ENCODE measurements around the gene CAMSAP1.

The CAMSAP1 gene

DNA sequence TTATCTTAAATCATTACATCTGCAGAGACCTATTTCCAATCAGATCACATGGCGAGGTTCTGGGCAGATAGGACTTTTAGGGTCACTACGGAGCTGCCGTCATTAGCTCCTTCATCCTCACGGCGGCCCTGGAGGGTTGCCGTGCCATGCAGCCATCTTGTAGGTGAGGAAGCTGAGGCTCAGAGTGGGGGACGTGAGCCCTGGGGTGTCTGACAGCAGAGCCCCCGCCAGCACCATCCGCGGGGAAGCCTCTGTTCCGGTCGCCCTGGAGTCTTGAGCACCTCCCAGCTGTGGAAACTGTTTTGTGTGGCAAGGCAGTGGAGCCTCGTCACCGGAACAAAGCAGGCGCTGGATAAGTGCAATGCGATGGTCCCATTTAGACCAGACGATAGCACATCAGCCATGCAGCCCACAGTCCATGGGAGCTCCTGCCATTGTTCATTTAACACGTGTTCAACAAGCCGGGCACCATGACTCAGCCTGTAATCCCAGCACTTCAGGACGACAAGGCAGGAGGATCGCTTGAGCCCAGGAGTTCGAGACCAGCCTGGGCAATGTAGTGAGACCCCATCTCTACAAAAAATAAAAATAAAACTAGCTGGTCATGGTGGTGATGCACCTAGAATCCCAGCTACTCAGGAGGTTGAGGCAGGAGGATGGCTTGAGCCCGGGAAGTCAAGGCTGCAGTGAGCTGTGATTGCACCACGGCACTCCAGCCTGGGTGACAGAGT lies 143.5 kb downstream of the CAMSAP1 start:
- Histone ChIP-seq H4K20me1 (ENCODE audit: insufficient read depth, low read length) (no peaks in the 10 kb centered on the region), H3K4me1 (ENCODE audit: insufficient read depth, low read length, severe bottlenecking) (no peaks in the 10 kb centered on the region), H3K27ac (ENCODE audit: low read depth, low read length, poor library complexity, severe bottlenecking) (no peak overlapping the region), H3K9me2 (ENCODE audit: low read depth, low read length) (no peaks in the 10 kb centered on the region), H3K27me3 (ENCODE audit: insufficient read depth, low read length) (0 out of 2 replicates have a peak, but pooled peaks cover 3% of the 10 kb centered on the region), H3F3A (ENCODE audit: insufficient read depth, low read length) (no peaks in the 10 kb centered on the region), H2AFZ (ENCODE audit: low read length) (no peak overlapping the region), H3K4me3 (ENCODE audit: low read depth, low read length, poor library complexity, severe bottlenecking) (no peak overlapping the region), H3K4me2 (ENCODE audit: low read length) (no peak overlapping the region), H3K9me3 (ENCODE audit: low read length) (no peaks in the 10 kb centered on the region), H3K79me2 (ENCODE audit: insufficient read depth, low read length) (no peaks in the 10 kb centered on the region), H3K9ac (ENCODE audit: low read length) (no peak overlapping the region), H3K36me3 (ENCODE audit: insufficient read depth, low read length) (no peaks in the 10 kb centered on the region)
- TF ChIP-seq EZH2 (IDR thresholded peaks at IDR 0.05; ENCODE audit: borderline replicate concordance, low read length) = no peak
- TF ChIP-seq, protein P1, sequence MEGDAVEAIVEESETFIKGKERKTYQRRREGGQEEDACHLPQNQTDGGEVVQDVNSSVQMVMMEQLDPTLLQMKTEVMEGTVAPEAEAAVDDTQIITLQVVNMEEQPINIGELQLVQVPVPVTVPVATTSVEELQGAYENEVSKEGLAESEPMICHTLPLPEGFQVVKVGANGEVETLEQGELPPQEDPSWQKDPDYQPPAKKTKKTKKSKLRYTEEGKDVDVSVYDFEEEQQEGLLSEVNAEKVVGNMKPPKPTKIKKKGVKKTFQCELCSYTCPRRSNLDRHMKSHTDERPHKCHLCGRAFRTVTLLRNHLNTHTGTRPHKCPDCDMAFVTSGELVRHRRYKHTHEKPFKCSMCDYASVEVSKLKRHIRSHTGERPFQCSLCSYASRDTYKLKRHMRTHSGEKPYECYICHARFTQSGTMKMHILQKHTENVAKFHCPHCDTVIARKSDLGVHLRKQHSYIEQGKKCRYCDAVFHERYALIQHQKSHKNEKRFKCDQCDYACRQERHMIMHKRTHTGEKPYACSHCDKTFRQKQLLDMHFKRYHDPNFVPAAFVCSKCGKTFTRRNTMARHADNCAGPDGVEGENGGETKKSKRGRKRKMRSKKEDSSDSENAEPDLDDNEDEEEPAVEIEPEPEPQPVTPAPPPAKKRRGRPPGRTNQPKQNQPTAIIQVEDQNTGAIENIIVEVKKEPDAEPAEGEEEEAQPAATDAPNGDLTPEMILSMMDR (IDR thresholded peaks at IDR 0.05; ENCODE audit: low read length) = no peak

GRCh38 chr9:135762921-135763320 lies 144.4 kb downstream of the CAMSAP1 start:
- H3K9ac ChIP-seq (ENCODE audit: low read length) = no peak overlapping the region
- no peaks in the 10 kb centered on the region for H3K9me2 ChIP-seq (ENCODE audit: low read depth, low read length)
- no peaks in the 10 kb centered on the region for H4K20me1 ChIP-seq (ENCODE audit: insufficient read depth, low read length)
- no peaks in the 10 kb centered on the region for H3K4me1 ChIP-seq (ENCODE audit: insufficient read depth, low read length, severe bottlenecking)
- no peak overlapping the region for H3K4me3 ChIP-seq (ENCODE audit: low read depth, low read length, poor library complexity, severe bottlenecking)
- H3K27me3 ChIP-seq (ENCODE audit: insufficient read depth, low read length) = 0 out of 2 replicates have a peak, but pooled peaks cover 3% of the 10 kb centered on the region
- no peaks in the 10 kb centered on the region for H3K36me3 ChIP-seq (ENCODE audit: insufficient read depth, low read length)
- no peaks in the 10 kb centered on the region for H3K79me2 ChIP-seq (ENCODE audit: insufficient read depth, low read length)
- no peak for TF ChIP-seq EZH2 (IDR thresholded peaks at IDR 0.05; ENCODE audit: borderline replicate concordance, low read length)
- TF ChIP-seq, protein P1 (IDR thresholded peaks at IDR 0.05; ENCODE audit: low read length) = no peak
- no peak overlapping the region for H3K27ac ChIP-seq (ENCODE audit: low read depth, low read length, poor library complexity, severe bottlenecking)
- no peak overlapping the region for H2AFZ ChIP-seq (ENCODE audit: low read length)
- no peaks in the 10 kb centered on the region for H3K9me3 ChIP-seq (ENCODE audit: low read length)
- H3K4me2 ChIP-seq (ENCODE audit: low read length) = no peak overlapping the region
- H3F3A ChIP-seq (ENCODE audit: insufficient read depth, low read length) = no peaks in the 10 kb centered on the region

- Histone ChIP-seq H3K79me2 (ENCODE audit: insufficient read depth, low read length) (no peaks in the 10 kb centered on the region), H3K9ac (ENCODE audit: low read length) (no peak overlapping the region), H3K4me1 (ENCODE audit: insufficient read depth, low read length, severe bottlenecking) (no peaks in the 10 kb centered on the region), H3F3A (ENCODE audit: insufficient read depth, low read length) (no peaks in the 10 kb centered on the region), H3K27me3 (ENCODE audit: insufficient read depth, low read length) (0 out of 2 replicates have a peak, but pooled peaks cover 3% of the 10 kb centered on the region), H3K4me2 (ENCODE audit: low read length) (no peak overlapping the region), H4K20me1 (ENCODE audit: insufficient read depth, low read length) (no peaks in the 10 kb centered on the region), H3K9me2 (ENCODE audit: low read depth, low read length) (no peaks in the 10 kb centered on the region), H2AFZ (ENCODE audit: low read length) (no peak overlapping the region), H3K27ac (ENCODE audit: low read depth, low read length, poor library complexity, severe bottlenecking) (no peak overlapping the region), H3K9me3 (ENCODE audit: low read length) (no peaks in the 10 kb centered on the region), H3K4me3 (ENCODE audit: low read depth, low read length, poor library complexity, severe bottlenecking) (no peak overlapping the region), H3K36me3 (ENCODE audit: insufficient read depth, low read length) (no peaks in the 10 kb centered on the region)
- no peak for TF ChIP-seq EZH2 (IDR thresholded peaks at IDR 0.05; ENCODE audit: borderline replicate concordance, low read length)
- TF ChIP-seq, protein P1 (IDR thresholded peaks at IDR 0.05; ENCODE audit: low read length) = no peak
Observed at GRCh38 chr9:135761845-135762168, 145.5 kb downstream of the CAMSAP1 start.
